H9 (cell line): ENCODE measurements around the gene C19orf53. TPM values are rescaled to one million over a fixed set of nuclear protein-coding genes. Genes with fewer than 3 reads are reported as not detected.

Experiments
- DNase-seq: peaks from one replicate; pipeline ENCODE4 v3.0.0-alpha.2; 2017
- H2AFZ ChIP-seq: one replicate; pipeline ENCODE4 v1.6.1; 2013; ENCODE audit warnings: mild to moderate bottlenecking, low read length, control low read depth, moderate library complexity
- H2AK5ac ChIP-seq: 2 replicates; pipeline ENCODE4 v1.6.1; 2013; ENCODE audit warnings: low read length, control low read depth, mixed read lengths; ENCODE audit not compliant: insufficient read length
- H2BK120ac ChIP-seq: one replicate; pipeline ENCODE4 v1.6.1; 2013; ENCODE audit warnings: low read depth, mild to moderate bottlenecking, low read length, control low read depth, inconsistent platforms; ENCODE audit not compliant: poor library complexity, severe bottlenecking
- H2BK12ac ChIP-seq: 2 replicates; pipeline ENCODE4 v1.6.1; 2013; ENCODE audit warnings: low read length, control low read depth, mixed read lengths, low read depth; ENCODE audit not compliant: insufficient read length
- H2BK15ac ChIP-seq: 2 replicates; pipeline ENCODE4 v1.6.1; 2013; ENCODE audit warnings: low read depth, low read length, control low read depth
- H2BK20ac ChIP-seq: one replicate; pipeline ENCODE4 v1.6.1; 2013; ENCODE audit warnings: low read depth, mild to moderate bottlenecking, low read length, control low read depth, inconsistent platforms; ENCODE audit not compliant: poor library complexity, severe bottlenecking
- H2BK5ac ChIP-seq: 2 replicates; pipeline ENCODE4 v1.6.1; 2013; ENCODE audit warnings: low read length, control low read depth, mixed read lengths; ENCODE audit not compliant: insufficient read length
- H3K14ac ChIP-seq: 2 replicates; pipeline ENCODE4 v1.6.1; 2013; ENCODE audit warnings: low read length, control low read depth; ENCODE audit not compliant: insufficient read depth
- H3K18ac ChIP-seq: 2 replicates; pipeline ENCODE4 v1.6.1; 2013; ENCODE audit warnings: low read depth, mild to moderate bottlenecking, mixed read lengths, low read length, control low read depth; ENCODE audit not compliant: insufficient read length
- H3K23ac ChIP-seq: 2 replicates; pipeline ENCODE4 v1.6.1; 2013; ENCODE audit warnings: low read length, control low read depth, mixed read lengths, low read depth; ENCODE audit not compliant: insufficient read length
- H3K23me2 ChIP-seq: 2 replicates; pipeline ENCODE4 v1.6.1; 2013; ENCODE audit warnings: low read depth, mild to moderate bottlenecking, mixed read lengths, low read length, control low read depth; ENCODE audit not compliant: insufficient read length, poor library complexity, severe bottlenecking
- H3K27ac ChIP-seq: 2 replicates; pipeline ENCODE4 v1.5.1; 2013; ENCODE audit warnings: low read length, control low read depth, mixed read lengths, low read depth; ENCODE audit not compliant: insufficient read length
- H3K27me3 ChIP-seq: 2 replicates; pipeline ENCODE4 v1.6.1; 2013; ENCODE audit warnings: low read length, control low read depth, inconsistent platforms; ENCODE audit not compliant: insufficient read depth
- H3K4ac ChIP-seq: 2 replicates; pipeline ENCODE4 v1.6.1; 2013; ENCODE audit warnings: low read depth, mild to moderate bottlenecking, control low read depth, inconsistent platforms, low read length, moderate library complexity
- H3K4me1 ChIP-seq: 2 replicates; pipeline ENCODE4 v1.6.1; 2013; ENCODE audit warnings: low read length, control low read depth, inconsistent platforms; ENCODE audit not compliant: insufficient read depth
- H3K4me2 ChIP-seq: 2 replicates; pipeline ENCODE4 v1.6.1; 2013; ENCODE audit warnings: low read length, control low read depth, mixed read lengths; ENCODE audit not compliant: insufficient read length, insufficient read depth
- H3K56ac ChIP-seq: 2 replicates; pipeline ENCODE4 v1.6.1; 2013; ENCODE audit warnings: low read depth, mild to moderate bottlenecking, mixed read lengths, low read length, control low read depth; ENCODE audit not compliant: insufficient read length
- H3K79me1 ChIP-seq: 2 replicates; pipeline ENCODE4 v1.6.1; 2013; ENCODE audit warnings: low read depth, mild to moderate bottlenecking, moderate library complexity, low read length, control low read depth, inconsistent platforms; ENCODE audit not compliant: insufficient read depth, poor library complexity, severe bottlenecking
- H3K79me2 ChIP-seq: 2 replicates; pipeline ENCODE4 v1.6.1; 2013; ENCODE audit warnings: low read length, control low read depth, inconsistent platforms; ENCODE audit not compliant: insufficient read depth
- H3K9ac ChIP-seq: 2 replicates; pipeline ENCODE4 v1.6.1; 2013; ENCODE audit warnings: low read length, control low read depth, mixed read lengths; ENCODE audit not compliant: insufficient read length; ENCODE audit errors: extremely low read depth
- H3K9me3 ChIP-seq: one replicate; pipeline ENCODE4 v1.6.1; 2013; ENCODE audit warnings: low read depth, low read length, inconsistent platforms; ENCODE audit not compliant: control insufficient read depth
- H3T11ph ChIP-seq: one replicate; pipeline ENCODE4 v1.6.1; 2013; ENCODE audit warnings: mild to moderate bottlenecking, low read length, control low read depth, inconsistent platforms
- H4K20me1 ChIP-seq: one replicate; pipeline ENCODE4 v1.6.1; 2013; ENCODE audit not compliant: control insufficient read depth, insufficient read length, insufficient read depth
- H4K5ac ChIP-seq: 2 replicates; pipeline ENCODE4 v1.6.1; 2013; ENCODE audit warnings: low read depth, mild to moderate bottlenecking, mixed read lengths, low read length, control low read depth; ENCODE audit not compliant: insufficient read length
- H4K8ac ChIP-seq: replicated peaks from 2 replicates; pipeline ENCODE4 v1.6.1; 2013; ENCODE audit warnings: low read length, control low read depth, mixed read lengths, low read depth; ENCODE audit not compliant: insufficient read length
- H4K91ac ChIP-seq: 2 replicates; pipeline ENCODE4 v1.6.1; 2013; ENCODE audit warnings: low read depth, mild to moderate bottlenecking, moderate library complexity, mixed read lengths, low read length, control low read depth; ENCODE audit not compliant: insufficient read length
- H3K27ac Mint-ChIP-seq, 3 experiments: 2 replicates in 2 of 3; 3 replicates in 1 of 3; pipeline ENCODE4 v1.8.0; 2020 to 2021; ENCODE audit warnings: mixed read lengths in 3 of 3, mild to moderate bottlenecking in 1 of 3, moderate library complexity in 1 of 3
- H3K27me3 Mint-ChIP-seq: 2 replicates; pipeline ENCODE4 v1.8.0; 2021; ENCODE audit warnings: low read depth, mild to moderate bottlenecking, moderate library complexity, mixed read lengths
- H3K36me3 Mint-ChIP-seq, 3 experiments: 2 replicates in 2 of 3; 3 replicates in 1 of 3; pipeline ENCODE4 v1.8.0; 2020 to 2021; ENCODE audit warnings: low read depth in 3 of 3, mixed read lengths in 3 of 3; ENCODE audit not compliant: insufficient read depth in 1 of 3
- H3K4me1 Mint-ChIP-seq, 2 experiments: 2 replicates each; pipeline ENCODE4 v1.8.0; 2020; ENCODE audit warnings: mixed read lengths in 2 of 2
- H3K4me3 Mint-ChIP-seq, 2 experiments: 2 replicates in 1 of 2; 3 replicates in 1 of 2; pipeline ENCODE4 v1.8.0; 2020 to 2021; ENCODE audit warnings: mild to moderate bottlenecking in 2 of 2, mixed read lengths in 2 of 2, moderate library complexity in 1 of 2
- H3K9me3 Mint-ChIP-seq, 2 experiments: 2 replicates in 1 of 2; 3 replicates in 1 of 2; pipeline ENCODE4 v1.8.0; 2020; ENCODE audit warnings: mild to moderate bottlenecking in 2 of 2, mixed read lengths in 2 of 2, moderate library complexity in 1 of 2
- WGBS: extraction: QIAGEN DNeasy Blood & Tissue Kit; methylation state at CpG from one replicate; pipeline ENCODE4 v1.1.7; 2013; ENCODE audit warnings: missing lambda C conversion rate, low lambda C conversion rate, mixed read lengths; ENCODE audit not compliant: insufficient read length; ENCODE audit errors: extremely low coverage; 5-methylcytosine and 5-hydroxymethylcytosine counted together
- total RNA-seq: library from RNA; stranded (reverse); gene quantifications from 2 replicates; pipeline ENCODE4 v1.2.1, GENCODE V29; 2021
- TF ChIP-seq, protein P1 (sequence below): fragments of 200-600 bp; sonication (generic); conservative IDR thresholded peaks from 3 replicates; pipeline ENCODE4 v1.8.0; 2021; ENCODE audit warnings: antibody characterized with exemption, mild to moderate bottlenecking

C19orf53 gene
- total RNA-seq, 1 experiment from 2014 or later = 129 TPM

DNA sequence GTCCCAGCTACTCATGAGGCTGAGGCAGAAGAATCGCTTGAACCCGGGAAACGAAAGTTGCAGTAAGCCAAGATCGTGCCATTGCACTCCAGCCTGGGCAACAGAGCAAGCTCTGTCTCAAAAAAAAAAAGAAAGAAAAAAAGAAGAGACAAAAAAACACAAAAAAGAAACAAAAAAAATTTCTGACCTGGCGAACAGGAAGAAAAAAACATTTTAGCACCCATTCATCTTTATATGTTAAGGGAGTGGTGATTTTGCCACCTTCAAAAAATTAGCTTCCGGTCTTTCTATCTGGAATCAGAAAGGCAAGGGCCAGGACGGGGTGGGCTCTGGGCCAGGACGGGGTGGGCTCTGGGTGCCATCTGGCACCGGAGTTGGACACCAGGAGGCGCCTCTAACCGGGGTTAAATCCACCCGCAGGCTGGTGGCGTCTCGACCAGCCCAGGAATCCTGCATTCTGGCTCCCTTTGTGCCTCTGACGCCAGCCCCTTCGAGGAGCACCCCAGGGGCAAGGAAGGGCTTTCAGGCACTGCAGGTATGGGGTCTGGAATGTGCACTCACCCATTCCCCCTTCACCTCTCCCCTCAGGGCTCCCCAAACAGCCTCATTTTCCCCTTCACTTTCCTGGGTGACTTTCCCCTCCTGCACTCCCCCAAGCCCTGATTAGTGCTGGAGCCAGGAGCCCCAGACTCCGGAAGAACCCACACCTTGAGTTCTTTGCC lies 10.6 kb downstream of the C19orf53 start:
- H4K20me1 ChIP-seq = no peaks in the 10 kb centered on the region
- H3K56ac ChIP-seq = no peak overlapping the region
- H3K27me3 Mint-ChIP-seq = peaks cover 1% of the 10 kb centered on the region; the same call in 1 of the 2 replicates
- H2BK5ac ChIP-seq = no peak overlapping the region
- no peaks in the 10 kb centered on the region for H3K27me3 ChIP-seq
- no CpG with 5 or more reads among the region's 17 CpGs for WGBS
- H3K23ac ChIP-seq = no peak overlapping the region
- H4K5ac ChIP-seq = no peak overlapping the region
- peak; percentile 85 for DNase-seq
- no peak overlapping the region for H3K4ac ChIP-seq
- no peaks in the 10 kb centered on the region for H3K4me1 ChIP-seq
- H3K18ac ChIP-seq = peak overlapping the region; percentile 20
- H3K23me2 ChIP-seq = no peaks in the 10 kb centered on the region
- no peak overlapping the region for H3T11ph ChIP-seq
- TF ChIP-seq, protein P1, sequence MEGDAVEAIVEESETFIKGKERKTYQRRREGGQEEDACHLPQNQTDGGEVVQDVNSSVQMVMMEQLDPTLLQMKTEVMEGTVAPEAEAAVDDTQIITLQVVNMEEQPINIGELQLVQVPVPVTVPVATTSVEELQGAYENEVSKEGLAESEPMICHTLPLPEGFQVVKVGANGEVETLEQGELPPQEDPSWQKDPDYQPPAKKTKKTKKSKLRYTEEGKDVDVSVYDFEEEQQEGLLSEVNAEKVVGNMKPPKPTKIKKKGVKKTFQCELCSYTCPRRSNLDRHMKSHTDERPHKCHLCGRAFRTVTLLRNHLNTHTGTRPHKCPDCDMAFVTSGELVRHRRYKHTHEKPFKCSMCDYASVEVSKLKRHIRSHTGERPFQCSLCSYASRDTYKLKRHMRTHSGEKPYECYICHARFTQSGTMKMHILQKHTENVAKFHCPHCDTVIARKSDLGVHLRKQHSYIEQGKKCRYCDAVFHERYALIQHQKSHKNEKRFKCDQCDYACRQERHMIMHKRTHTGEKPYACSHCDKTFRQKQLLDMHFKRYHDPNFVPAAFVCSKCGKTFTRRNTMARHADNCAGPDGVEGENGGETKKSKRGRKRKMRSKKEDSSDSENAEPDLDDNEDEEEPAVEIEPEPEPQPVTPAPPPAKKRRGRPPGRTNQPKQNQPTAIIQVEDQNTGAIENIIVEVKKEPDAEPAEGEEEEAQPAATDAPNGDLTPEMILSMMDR = peak; percentile 88
- H3K79me2 ChIP-seq = no peaks in the 10 kb centered on the region
- H3K4me3 Mint-ChIP-seq = peak overlapping the region in 1 of 2 experiments; percentile 43; a peak in 2 of 5 replicates
- H2BK20ac ChIP-seq = no peak overlapping the region
- no peak overlapping the region for H2BK15ac ChIP-seq
- H3K4me1 Mint-ChIP-seq = peaks cover 8 to 22% of the 10 kb centered on the region in 2 experiments
- no peak overlapping the region for H2BK120ac ChIP-seq
- H2AK5ac ChIP-seq = no peak overlapping the region
- H3K36me3 Mint-ChIP-seq = peaks cover 0 to 1% (median 1%) of the 10 kb centered on the region in 3 experiments; a peak in 2 of 7 replicates
- no peak overlapping the region for H4K91ac ChIP-seq
- H3K9ac ChIP-seq = no peak overlapping the region
- H3K27ac Mint-ChIP-seq = peak overlapping the region in 2 of 3 experiments; percentile 74 to 81; a peak in 3 of 7 replicates
- H3K14ac ChIP-seq = peak overlapping the region; percentile 7; the same call in 1 of the 2 replicates
- no peak overlapping the region for H3K27ac ChIP-seq
- H3K79me1 ChIP-seq = no peaks in the 10 kb centered on the region
- H3K9me3 Mint-ChIP-seq = no peaks in the 10 kb centered on the region; a peak in 1 of 5 replicates
- H4K8ac ChIP-seq = no peak overlapping the region
- no peaks in the 10 kb centered on the region for H3K9me3 ChIP-seq
- no peak overlapping the region for H3K4me2 ChIP-seq
- no peak overlapping the region for H2BK12ac ChIP-seq
- H2AFZ ChIP-seq = no peak overlapping the region
